ENCODE measurements around the gene SMCR8.
"Not testable (repeated sequence)": the region's sequence is repeated elsewhere in the genome, so short reads cannot be mapped to it uniquely, and the experiment has no call there.

SMCR8 gene

GRCh38 chr17:18291718-18292540, 23.2 kb upstream of the SMCR8 start:
- TF ChIP-seq CTCF (IDR thresholded peaks at IDR 0.05; ENCODE audit: low read depth, low read length) = no peak
- Histone ChIP-seq H3K36me3 (peaks cover 19% of the 10 kb centered on the region), H3K9me3 (no peaks in the 10 kb centered on the region), H3K4me3 (ENCODE audit: low read depth, low read length) (no peak overlapping the region), H3K27me3 (no peaks in the 10 kb centered on the region), H3K4me1 (no peaks in the 10 kb centered on the region)
- DNase-seq = no peak

- H3K9me3 ChIP-seq; H3K36me3 ChIP-seq; DNase-seq; H3K4me1 ChIP-seq; H3K4me3 ChIP-seq (ENCODE audit: low read depth, low read length); H3K27me3 ChIP-seq: not testable (repeated sequence)
Observed at GRCh38 chr17:18298061-18298460, 17.0 kb upstream of the SMCR8 start.

GRCh38 chr17:18300725-18301480, 14.2 kb upstream of the SMCR8 start:
- no peak for DNase-seq
- H3K27me3 ChIP-seq = no peaks in the 10 kb centered on the region
- H3K4me3 ChIP-seq (ENCODE audit: low read depth, low read length) = no peak overlapping the region
- no peak for TF ChIP-seq CTCF (IDR thresholded peaks at IDR 0.05; ENCODE audit: low read depth, low read length)
- H3K4me1 ChIP-seq = no peaks in the 10 kb centered on the region
- peaks cover 16% of the 10 kb centered on the region for H3K36me3 ChIP-seq
- no peaks in the 10 kb centered on the region for H3K9me3 ChIP-seq

GRCh38 chr17:18303206-18303605, 11.9 kb upstream of the SMCR8 start:
- peaks cover 22% of the 10 kb centered on the region for H3K36me3 ChIP-seq
- H3K4me3 ChIP-seq (ENCODE audit: low read depth, low read length); H3K4me1 ChIP-seq; H3K9me3 ChIP-seq; DNase-seq; H3K27me3 ChIP-seq: not testable (repeated sequence)

GRCh38 chr17:18309202-18309601, 5.9 kb upstream of the SMCR8 start:
- TF ChIP-seq CTCF (IDR thresholded peaks at IDR 0.05; ENCODE audit: low read depth, low read length) = no peak
- Histone ChIP-seq H3K4me3 (ENCODE audit: low read depth, low read length) (no peak overlapping the region), H3K4me1 (no peaks in the 10 kb centered on the region), H3K9me3 (no peaks in the 10 kb centered on the region), H3K36me3 (peaks cover 33% of the 10 kb centered on the region), H3K27me3 (no peaks in the 10 kb centered on the region)
- no peak for DNase-seq

GRCh38 chr17:18314059-18314730, 898 bp upstream of the SMCR8 start:
- peak overlapping the region; percentile 93 for H3K4me3 ChIP-seq (ENCODE audit: low read depth, low read length)
- H3K9me3 ChIP-seq = no peaks in the 10 kb centered on the region
- no peak for DNase-seq
- H3K4me1 ChIP-seq = no peaks in the 10 kb centered on the region
- TF ChIP-seq CTCF (IDR thresholded peaks at IDR 0.05; ENCODE audit: low read depth, low read length) = no peak
- peaks cover 19% of the 10 kb centered on the region for H3K36me3 ChIP-seq
- H3K27me3 ChIP-seq = no peaks in the 10 kb centered on the region

GRCh38 chr17:18315562-18315922, 449 bp downstream of the SMCR8 start:
- TF ChIP-seq CTCF (IDR thresholded peaks at IDR 0.05; ENCODE audit: low read depth, low read length) = no peak
- Histone ChIP-seq H3K9me3 (no peaks in the 10 kb centered on the region), H3K4me3 (ENCODE audit: low read depth, low read length) (peak overlapping the region; percentile 93), H3K27me3 (no peaks in the 10 kb centered on the region), H3K4me1 (no peaks in the 10 kb centered on the region), H3K36me3 (peaks cover 18% of the 10 kb centered on the region)
- DNase-seq = no peak

All from BE2C (cell line).